ENCODE measurements around the gene ACSM5.
"Not testable (repeated sequence)": the region's sequence is repeated elsewhere in the genome, so short reads cannot be mapped to it uniquely, and the experiment has no call there.

ACSM5 gene

DNA sequence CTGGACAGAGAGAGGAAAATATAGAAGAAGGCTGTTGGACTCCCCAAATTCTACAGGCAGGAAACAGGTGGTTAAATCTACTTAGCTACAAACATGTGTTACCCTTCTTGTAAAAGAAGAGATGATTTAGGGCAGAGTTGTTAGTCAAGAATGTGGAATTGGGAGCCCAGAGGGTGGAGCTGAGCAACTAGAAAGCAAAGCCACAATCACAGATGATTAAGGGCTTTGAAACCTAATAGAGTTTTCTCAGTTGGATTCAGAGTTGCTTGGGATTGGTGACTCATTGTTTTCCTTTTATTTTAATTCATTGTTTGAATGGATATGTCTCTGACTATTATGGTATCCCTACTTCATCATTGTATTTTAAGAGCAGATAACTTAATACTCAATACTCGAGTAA lies 6.2 kb downstream of the ACSM5 start:
- H3K27ac Mint-ChIP-seq, result no peak overlapping the region
- peaks cover 1% of the 10 kb centered on the region for H3K9me3 Mint-ChIP-seq
- peaks cover 7% of the 10 kb centered on the region for H3K27me3 Mint-ChIP-seq
- no peaks in the 10 kb centered on the region for H3K36me3 Mint-ChIP-seq
- no peaks in the 10 kb centered on the region for H3K4me1 Mint-ChIP-seq
- no peak overlapping the region for H3K4me3 Mint-ChIP-seq
- ATAC-seq (ENCODE audit: low read depth) (no peak), DNase-seq (ENCODE audit: low spot score in 2 of 2) (no peak)

DNA sequence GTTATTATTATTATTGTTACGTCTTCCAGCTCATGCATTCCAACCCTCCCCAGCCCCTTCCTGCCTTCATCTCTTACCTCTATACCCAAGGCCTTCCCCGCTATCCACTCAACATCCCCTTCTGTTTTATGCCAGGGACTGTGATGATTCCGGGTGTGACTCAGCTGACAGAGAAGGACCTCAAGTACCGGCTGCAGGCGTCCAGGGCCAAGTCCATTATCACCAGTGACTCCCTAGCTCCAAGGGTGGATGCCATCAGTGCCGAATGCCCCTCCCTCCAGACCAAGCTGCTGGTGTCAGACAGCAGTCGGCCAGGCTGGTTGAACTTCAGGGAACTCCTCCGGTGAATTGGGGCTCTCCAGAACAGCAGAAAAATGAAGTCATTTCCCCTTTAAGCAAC lies 9.8 kb downstream of the ACSM5 start:
- not testable (repeated sequence) for ATAC-seq (ENCODE audit: low read depth); H3K4me3 Mint-ChIP-seq; H3K27ac Mint-ChIP-seq; H3K9me3 Mint-ChIP-seq; H3K36me3 Mint-ChIP-seq; DNase-seq (ENCODE audit: low spot score in 2 of 2); H3K4me1 Mint-ChIP-seq
- H3K27me3 Mint-ChIP-seq, result peaks cover 10% of the 10 kb centered on the region

DNA sequence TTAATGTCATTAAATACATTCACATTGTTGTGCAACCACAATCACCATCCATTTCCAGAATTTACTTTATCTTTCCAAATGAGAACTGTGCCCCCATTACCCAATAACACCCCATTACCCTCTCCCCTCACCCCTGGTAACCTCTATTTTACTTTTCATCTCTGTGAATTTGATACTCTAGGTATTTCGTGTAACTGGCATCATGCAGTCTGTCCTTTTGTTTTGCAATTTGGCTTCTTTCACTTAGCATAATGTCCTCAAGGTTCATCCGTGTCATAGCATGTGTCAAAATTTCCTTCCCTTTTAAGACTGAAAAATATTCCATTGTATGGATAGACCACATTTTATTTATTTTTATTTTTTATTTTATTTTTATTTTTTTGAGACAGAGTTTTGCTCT lies 12.4 kb downstream of the ACSM5 start:
- not testable (repeated sequence) for H3K27ac Mint-ChIP-seq; H3K4me1 Mint-ChIP-seq; ATAC-seq (ENCODE audit: low read depth); H3K9me3 Mint-ChIP-seq; DNase-seq (ENCODE audit: low spot score in 2 of 2); H3K36me3 Mint-ChIP-seq; H3K27me3 Mint-ChIP-seq; H3K4me3 Mint-ChIP-seq

DNA sequence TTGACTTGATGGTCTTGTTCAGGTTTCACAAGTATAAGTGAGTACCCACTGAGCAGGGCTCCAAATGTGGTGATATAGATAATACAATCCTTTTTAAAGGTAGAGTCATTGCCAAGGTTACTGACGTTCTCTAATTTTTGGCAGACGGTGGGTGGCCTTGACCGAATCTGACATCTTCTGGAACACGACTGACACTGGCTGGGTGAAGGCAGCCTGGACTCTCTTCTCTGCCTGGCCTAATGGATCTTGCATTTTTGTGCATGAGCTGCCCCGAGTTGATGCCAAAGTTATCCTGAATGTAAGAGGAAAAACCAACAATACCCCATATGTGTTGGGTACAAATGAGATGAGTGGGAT lies 14.4 kb downstream of the ACSM5 start:
- not testable (repeated sequence) for H3K4me1 Mint-ChIP-seq; H3K4me3 Mint-ChIP-seq; H3K36me3 Mint-ChIP-seq; H3K27me3 Mint-ChIP-seq; H3K27ac Mint-ChIP-seq; ATAC-seq (ENCODE audit: low read depth); H3K9me3 Mint-ChIP-seq; DNase-seq (ENCODE audit: low spot score in 2 of 2)

DNA sequence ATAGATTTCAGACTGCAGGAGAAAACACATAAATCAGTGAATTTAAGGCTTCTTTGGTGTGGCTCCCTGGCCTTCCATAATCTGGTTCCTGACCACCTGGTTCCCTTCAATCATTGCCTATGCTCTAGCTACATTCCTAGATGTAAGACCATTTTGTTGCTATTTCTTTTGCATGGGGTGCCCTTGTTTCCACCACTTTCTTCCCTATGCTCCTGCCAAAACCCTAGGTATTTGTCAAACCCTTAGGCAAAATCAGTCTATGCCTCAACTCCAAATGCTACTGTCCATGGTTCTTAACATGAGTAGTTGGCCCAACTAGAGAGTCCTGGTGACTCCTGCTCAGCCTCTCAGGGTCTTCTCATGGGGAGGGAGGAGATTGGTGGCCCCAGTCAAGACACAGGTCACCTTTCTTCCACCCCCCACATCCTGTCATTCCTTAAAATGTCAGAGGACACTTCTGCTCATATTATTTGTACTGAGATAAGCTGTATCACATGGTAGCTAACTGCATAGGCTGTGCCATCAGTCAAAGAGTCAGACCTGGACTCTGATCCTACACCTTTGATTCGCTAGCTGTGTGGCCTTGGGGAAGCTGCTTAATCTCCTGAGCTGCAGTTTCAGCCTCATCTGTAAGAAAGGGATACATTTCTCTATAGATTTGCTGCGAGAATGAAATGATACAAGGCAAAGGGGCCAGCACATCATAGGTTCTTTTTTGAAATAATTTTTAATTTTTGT lies 15.0 kb downstream of the ACSM5 start:
- Mint-ChIP-seq H3K27me3 (peaks cover 9% of the 10 kb centered on the region), H3K27ac (no peak overlapping the region), H3K4me3 (no peak overlapping the region), H3K4me1 (no peaks in the 10 kb centered on the region), H3K36me3 (no peaks in the 10 kb centered on the region), H3K9me3 (no peaks in the 10 kb centered on the region)
- no peak for DNase-seq (ENCODE audit: low spot score in 2 of 2)
- ATAC-seq (ENCODE audit: low read depth), result no peak

DNA sequence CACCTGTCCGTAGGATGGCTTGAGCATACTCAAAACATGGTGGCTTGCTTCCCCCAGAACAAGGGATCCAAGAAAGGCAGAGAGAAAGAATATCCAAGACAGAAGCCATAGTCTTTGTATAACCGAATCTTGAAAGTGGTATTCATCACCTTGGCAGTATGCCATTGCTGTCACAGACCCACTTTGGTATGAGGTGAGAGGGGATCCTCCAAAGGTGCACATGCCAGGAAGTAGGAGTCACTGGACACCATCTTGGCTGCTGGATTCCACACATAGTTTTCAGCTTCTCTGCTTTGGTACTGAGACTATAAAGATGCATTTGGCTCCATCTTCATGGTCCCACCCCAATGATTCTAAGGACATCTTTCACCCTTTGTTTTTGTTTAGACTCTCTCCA lies 18.1 kb downstream of the ACSM5 start:
- not testable (repeated sequence) for H3K4me3 Mint-ChIP-seq; H3K36me3 Mint-ChIP-seq; H3K4me1 Mint-ChIP-seq; H3K27ac Mint-ChIP-seq; ATAC-seq (ENCODE audit: low read depth); DNase-seq (ENCODE audit: low spot score in 2 of 2); H3K9me3 Mint-ChIP-seq
- peaks cover 14% of the 10 kb centered on the region for H3K27me3 Mint-ChIP-seq

DNA sequence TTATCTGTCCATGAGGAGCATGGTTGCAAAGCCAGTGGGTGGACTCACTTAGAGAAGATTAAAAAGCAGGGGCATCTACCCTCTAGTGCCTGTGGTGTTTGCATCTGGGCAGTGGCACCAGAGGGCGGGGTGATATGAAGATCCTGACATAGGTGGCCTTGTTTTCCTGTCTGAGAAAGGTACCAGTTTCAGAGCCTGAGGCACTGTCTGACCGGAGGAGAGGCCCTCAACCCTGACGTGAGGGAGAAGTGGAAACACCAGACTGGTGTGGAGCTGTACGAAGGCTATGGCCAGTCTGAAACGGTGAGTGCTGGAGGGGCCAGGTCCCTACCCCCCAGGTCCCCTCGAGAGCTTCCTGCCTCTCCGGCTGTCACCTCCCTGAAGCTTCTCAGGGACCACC lies 20.2 kb downstream of the ACSM5 start:
- H3K4me3 Mint-ChIP-seq; H3K36me3 Mint-ChIP-seq; DNase-seq (ENCODE audit: low spot score in 2 of 2); ATAC-seq (ENCODE audit: low read depth); H3K4me1 Mint-ChIP-seq; H3K9me3 Mint-ChIP-seq; H3K27ac Mint-ChIP-seq: not testable (repeated sequence)
- peaks cover 10% of the 10 kb centered on the region for H3K27me3 Mint-ChIP-seq

DNA sequence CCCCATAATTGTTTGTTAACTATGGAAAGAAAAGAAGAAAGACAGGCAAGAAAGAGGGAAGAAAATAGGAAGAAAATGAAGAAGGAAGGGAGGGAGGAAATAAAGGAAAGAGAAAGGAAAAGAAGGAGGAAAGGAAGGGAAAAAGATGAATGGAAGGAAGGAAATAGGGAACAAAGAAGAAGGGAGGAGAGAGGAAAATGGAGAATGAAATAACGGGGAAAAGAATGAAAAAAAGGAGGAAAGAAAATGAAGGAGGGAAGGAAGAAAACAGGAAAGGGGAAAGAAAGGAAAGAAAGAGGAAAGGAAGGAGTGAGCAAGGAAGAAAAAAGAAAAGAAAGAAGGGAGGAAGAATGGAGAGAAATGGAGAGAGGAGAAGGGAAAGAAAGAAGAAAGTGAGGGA lies 21.1 kb downstream of the ACSM5 start:
- ATAC-seq (ENCODE audit: low read depth); H3K27me3 Mint-ChIP-seq; H3K36me3 Mint-ChIP-seq; H3K9me3 Mint-ChIP-seq; H3K27ac Mint-ChIP-seq; H3K4me3 Mint-ChIP-seq; DNase-seq (ENCODE audit: low spot score in 2 of 2); H3K4me1 Mint-ChIP-seq: not testable (repeated sequence)

DNA sequence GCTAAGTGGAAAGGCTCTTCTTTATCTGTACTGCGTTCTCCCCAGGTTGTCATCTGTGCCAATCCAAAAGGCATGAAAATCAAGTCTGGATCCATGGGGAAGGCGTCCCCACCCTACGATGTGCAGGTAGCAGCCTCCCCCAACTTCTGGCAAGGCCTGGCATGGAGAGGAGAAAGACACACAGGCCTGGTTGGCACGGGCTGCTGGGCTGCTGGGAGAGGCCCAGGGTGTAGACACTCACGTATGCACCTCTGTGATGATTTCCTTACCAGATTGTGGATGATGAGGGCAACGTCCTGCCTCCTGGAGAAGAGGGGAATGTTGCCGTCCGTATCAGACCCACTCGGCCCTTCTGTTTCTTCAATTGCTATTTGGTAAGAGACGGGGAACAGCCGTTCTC lies 21.6 kb downstream of the ACSM5 start:
- Mint-ChIP-seq H3K27ac (no peak overlapping the region), H3K4me1 (peaks cover 2% of the 10 kb centered on the region), H3K9me3 (no peaks in the 10 kb centered on the region), H3K27me3 (peaks cover 8% of the 10 kb centered on the region), H3K36me3 (no peaks in the 10 kb centered on the region), H3K4me3 (no peak overlapping the region)
- ATAC-seq (ENCODE audit: low read depth) (no peak), DNase-seq (ENCODE audit: low spot score in 2 of 2) (no peak)

DNA sequence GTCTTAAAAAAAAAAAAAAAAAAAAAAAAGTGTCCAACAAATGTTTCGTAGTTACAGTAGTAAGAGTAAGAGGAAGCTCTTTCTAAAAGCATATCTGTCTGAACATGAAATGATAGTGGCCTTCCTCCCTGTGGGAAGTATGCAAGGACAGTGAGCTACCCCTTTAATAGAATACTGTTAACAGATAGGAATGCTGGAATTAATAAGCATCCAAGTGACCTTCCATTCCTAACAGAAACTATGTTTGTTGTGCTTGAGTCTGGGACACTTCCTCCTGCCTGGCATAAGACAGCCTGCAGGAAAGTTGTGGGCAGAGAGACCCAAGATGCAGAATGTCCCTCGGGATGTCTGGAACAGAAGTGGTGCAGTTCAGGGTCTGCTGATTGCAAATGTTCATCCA lies 29.6 kb downstream of the ACSM5 start:
- not testable (repeated sequence) for DNase-seq (ENCODE audit: low spot score in 2 of 2); ATAC-seq (ENCODE audit: low read depth); H3K9me3 Mint-ChIP-seq; H3K4me1 Mint-ChIP-seq; H3K4me3 Mint-ChIP-seq; H3K27ac Mint-ChIP-seq; H3K27me3 Mint-ChIP-seq; H3K36me3 Mint-ChIP-seq

DNA sequence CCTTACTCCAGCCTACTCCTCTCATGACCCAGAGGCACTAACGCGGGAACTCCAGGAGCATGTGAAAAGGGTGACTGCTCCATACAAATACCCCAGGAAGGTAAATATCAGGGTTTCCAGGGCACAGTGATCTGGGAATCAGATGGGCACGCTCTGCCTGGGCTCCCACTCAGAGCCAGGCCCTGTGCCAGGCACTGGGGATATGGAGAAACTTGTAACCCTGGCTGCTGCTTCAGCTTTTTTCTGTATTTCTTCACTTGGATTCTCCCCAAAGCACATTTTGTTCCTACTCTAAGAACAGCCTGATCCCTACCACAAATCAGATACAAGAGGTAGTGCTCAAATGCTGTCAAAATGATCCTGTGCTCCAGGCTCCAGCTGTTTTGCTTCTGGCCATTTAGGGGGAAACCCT lies 30.5 kb downstream of the ACSM5 start:
- not testable (repeated sequence) for H3K27me3 Mint-ChIP-seq; H3K4me1 Mint-ChIP-seq; DNase-seq (ENCODE audit: low spot score in 2 of 2); H3K4me3 Mint-ChIP-seq; H3K36me3 Mint-ChIP-seq; ATAC-seq (ENCODE audit: low read depth); H3K27ac Mint-ChIP-seq; H3K9me3 Mint-ChIP-seq

DNA sequence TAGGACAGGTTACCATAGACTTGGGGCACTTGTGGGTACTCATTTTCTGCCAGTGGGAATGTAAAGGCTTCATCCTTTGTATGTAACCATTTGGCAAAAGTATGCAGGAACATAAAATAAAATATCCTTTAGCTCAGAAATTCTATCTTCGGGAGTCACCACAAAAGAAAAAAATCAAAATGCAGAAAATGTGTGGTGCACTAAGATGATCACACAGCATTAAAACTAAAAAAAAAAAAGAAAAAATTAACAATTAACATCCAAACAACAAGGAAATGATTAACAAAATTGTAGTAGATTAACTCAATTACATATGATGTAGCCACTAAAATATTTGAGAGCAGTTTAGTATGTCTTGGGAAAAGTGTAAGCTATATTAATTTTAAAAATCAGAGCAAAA lies 31.4 kb downstream of the ACSM5 start:
- not testable (repeated sequence) for H3K4me3 Mint-ChIP-seq; H3K36me3 Mint-ChIP-seq; H3K4me1 Mint-ChIP-seq; DNase-seq (ENCODE audit: low spot score in 2 of 2); H3K27me3 Mint-ChIP-seq; H3K27ac Mint-ChIP-seq; H3K9me3 Mint-ChIP-seq; ATAC-seq (ENCODE audit: low read depth)

DNA sequence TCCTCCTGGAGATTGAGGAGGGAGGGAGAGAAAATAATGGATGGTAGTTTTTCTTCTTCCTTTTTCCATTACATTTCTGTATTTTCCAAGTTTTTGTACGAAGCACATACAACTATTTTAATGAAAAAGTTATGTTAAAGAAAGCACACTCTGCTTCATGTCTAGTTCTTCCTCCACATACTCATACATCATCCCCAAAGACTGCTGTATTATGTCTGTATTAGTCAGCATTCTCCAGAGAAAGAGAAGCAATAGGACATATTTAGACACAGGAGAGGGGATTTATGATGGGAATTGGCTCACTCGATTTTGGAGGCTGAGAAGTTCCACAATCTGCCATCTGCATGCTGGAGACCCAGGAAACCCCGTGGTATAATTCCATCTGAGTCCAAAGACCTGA lies 31.9 kb downstream of the ACSM5 start:
- H3K4me3 Mint-ChIP-seq, result no peak overlapping the region
- DNase-seq (ENCODE audit: low spot score in 2 of 2) (no peak), ATAC-seq (ENCODE audit: low read depth) (no peak)
- no peaks in the 10 kb centered on the region for H3K36me3 Mint-ChIP-seq
- no peaks in the 10 kb centered on the region for H3K9me3 Mint-ChIP-seq
- H3K27ac Mint-ChIP-seq, result no peak overlapping the region
- no peaks in the 10 kb centered on the region for H3K4me1 Mint-ChIP-seq
- peaks cover under 1% of the 10 kb centered on the region for H3K27me3 Mint-ChIP-seq

DNA sequence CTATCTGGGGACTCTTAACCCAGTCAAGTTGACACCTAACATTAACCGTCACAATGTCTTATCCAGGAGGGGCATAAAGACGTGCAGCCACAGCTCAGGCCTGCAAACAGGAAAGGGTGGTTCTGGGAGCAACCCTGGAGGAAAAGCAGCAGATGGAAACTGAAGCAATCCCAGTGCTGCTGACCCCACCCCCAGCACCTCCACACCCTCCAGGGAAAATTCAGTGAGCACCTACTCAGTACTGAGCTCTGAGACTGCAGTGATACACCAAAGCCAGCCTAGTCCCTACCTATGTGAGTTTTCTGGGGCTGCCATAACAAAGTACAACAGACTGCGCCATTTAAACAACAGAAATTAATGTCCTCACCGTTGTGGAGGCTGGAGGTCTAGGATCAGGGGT lies 32.5 kb downstream of the ACSM5 start:
- H3K36me3 Mint-ChIP-seq; DNase-seq (ENCODE audit: low spot score in 2 of 2); H3K27ac Mint-ChIP-seq; H3K4me3 Mint-ChIP-seq; H3K27me3 Mint-ChIP-seq; H3K4me1 Mint-ChIP-seq; ATAC-seq (ENCODE audit: low read depth); H3K9me3 Mint-ChIP-seq: not testable (repeated sequence)

DNA sequence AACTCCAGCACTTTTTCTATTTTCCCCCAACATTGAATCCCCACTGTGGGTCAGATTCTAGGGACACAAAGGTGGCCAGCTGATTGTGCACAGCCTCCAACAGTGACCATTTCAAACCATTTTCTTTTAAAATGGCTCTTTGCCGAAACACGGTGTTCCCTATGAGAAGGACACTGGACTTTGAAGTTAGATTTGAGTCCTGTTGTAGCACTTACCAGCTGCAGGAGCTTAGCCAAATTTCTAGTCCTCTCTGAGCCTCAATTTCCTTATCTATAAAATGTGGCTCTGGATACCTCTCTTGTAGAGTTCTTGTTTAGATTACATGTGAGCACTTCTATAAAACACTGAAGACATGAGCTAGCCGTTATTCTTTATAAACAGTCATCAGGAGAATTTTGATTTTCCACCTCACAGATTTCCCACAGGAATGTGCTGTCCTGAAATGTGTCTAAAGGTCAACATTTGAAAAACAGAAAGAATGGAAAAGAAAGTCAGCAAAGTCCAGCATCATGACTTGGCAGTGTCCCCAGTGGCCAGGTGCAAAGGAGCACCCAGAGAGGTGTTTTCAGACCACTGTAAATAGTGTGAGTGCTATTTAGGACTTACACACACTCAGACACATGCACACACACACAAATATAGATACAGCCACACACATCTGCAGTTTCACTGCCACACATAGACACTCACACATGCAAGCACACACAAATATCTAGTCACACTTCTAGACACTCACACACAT lies 37.5 kb downstream of the ACSM5 start:
- ATAC-seq (ENCODE audit: low read depth); H3K36me3 Mint-ChIP-seq; H3K9me3 Mint-ChIP-seq; H3K27me3 Mint-ChIP-seq; DNase-seq (ENCODE audit: low spot score in 2 of 2); H3K4me3 Mint-ChIP-seq; H3K4me1 Mint-ChIP-seq; H3K27ac Mint-ChIP-seq: not testable (repeated sequence)
